Upper lobe of left lung (tissue), 4 donors: ENCODE data around the gene USP32.

Experiments used
- EP300 ChIP-seq, 4 donors: sonication (generic); formaldehyde crosslinking; IDR thresholded peaks; one replicate each; pipeline ENCODE4 v1.5.1; 2017; ENCODE audit warnings: antibody characterized with exemption in 4 of 4, control low read depth in 2 of 4
- POLR2A ChIP-seq, 4 donors: fragments of 450-650 bp; IDR thresholded peaks; one replicate each; pipeline ENCODE4 v1.5.1; 2016 to 2017; ENCODE audit warnings: antibody characterized with exemption in 4 of 4, mild to moderate bottlenecking in 2 of 4
- POLR2AphosphoS5 ChIP-seq, 2 donors: sonication (generic); formaldehyde crosslinking; IDR thresholded peaks; one replicate each; pipeline ENCODE4 v1.5.1; 2017; ENCODE audit warnings: antibody characterized with exemption in 2 of 2
- TF ChIP-seq, protein P1 (sequence below), 6 experiments: fragments of 450-650 bp in 4 of 6; fragments of 200-600 bp in 2 of 6; sonication (generic) in 2 of 6; IDR thresholded peaks; one replicate each; pipeline ENCODE4 v1.5.1; 2016 to 2019; ENCODE audit warnings: antibody characterized with exemption in 6 of 6

DNA sequence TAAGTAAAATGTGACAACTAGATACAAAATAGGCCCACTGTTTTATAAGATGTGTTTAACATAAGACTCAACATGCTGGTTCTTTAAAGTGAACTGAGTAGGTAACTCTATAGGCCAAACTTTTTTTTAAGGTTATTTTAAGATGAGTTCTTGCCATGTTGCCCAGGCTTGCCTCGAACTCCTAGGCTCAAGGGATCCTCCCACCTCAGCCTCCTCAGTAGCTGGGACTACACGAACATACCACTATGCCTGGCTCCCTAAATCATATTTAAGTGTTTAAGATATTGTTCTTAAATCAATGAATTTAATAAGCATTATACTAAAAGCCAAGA lies 69.9 kb downstream of the USP32 start:
- TF ChIP-seq, protein P1, sequence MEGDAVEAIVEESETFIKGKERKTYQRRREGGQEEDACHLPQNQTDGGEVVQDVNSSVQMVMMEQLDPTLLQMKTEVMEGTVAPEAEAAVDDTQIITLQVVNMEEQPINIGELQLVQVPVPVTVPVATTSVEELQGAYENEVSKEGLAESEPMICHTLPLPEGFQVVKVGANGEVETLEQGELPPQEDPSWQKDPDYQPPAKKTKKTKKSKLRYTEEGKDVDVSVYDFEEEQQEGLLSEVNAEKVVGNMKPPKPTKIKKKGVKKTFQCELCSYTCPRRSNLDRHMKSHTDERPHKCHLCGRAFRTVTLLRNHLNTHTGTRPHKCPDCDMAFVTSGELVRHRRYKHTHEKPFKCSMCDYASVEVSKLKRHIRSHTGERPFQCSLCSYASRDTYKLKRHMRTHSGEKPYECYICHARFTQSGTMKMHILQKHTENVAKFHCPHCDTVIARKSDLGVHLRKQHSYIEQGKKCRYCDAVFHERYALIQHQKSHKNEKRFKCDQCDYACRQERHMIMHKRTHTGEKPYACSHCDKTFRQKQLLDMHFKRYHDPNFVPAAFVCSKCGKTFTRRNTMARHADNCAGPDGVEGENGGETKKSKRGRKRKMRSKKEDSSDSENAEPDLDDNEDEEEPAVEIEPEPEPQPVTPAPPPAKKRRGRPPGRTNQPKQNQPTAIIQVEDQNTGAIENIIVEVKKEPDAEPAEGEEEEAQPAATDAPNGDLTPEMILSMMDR (IDR thresholded peaks at IDR 0.05) = no peak
- no peak for TF ChIP-seq EP300 (IDR thresholded peaks at IDR 0.05)
- no peak for TF ChIP-seq POLR2A (IDR thresholded peaks at IDR 0.05)
- no peak for TF ChIP-seq POLR2AphosphoS5 (IDR thresholded peaks at IDR 0.05)
